NCI-H2081 treated with DMSO at 0.1 percent for 48 hours (cell line): ENCODE measurements around the gene WDR73.
"Not testable (repeated sequence)": the region's sequence is repeated elsewhere in the genome, so short reads cannot be mapped to it uniquely, and the experiment has no call there.

Experiments used
- DNase-seq: peaks from one replicate; lab custom pipeline; 2025; lab: John Stamatoyannopoulos, UW

Gene WDR73

DNA sequence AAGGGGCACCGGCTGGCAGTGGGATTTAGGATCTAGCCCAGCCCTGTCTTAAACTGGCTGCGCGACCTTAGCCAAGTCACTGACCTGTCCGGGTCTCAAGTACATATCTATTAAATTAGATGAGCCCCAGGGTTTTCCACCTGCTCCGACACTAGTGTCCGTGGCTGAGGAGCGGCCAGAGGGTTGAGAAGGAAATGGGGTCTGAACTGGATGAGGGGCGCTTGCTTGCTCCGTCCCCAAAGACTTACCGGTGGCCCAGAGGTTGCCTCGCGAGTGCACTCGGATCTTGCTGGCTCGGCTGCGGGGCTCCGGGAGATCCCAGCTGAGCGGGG, 3.6 kb upstream of the WDR73 start:
- no peak for DNase-seq

DNA sequence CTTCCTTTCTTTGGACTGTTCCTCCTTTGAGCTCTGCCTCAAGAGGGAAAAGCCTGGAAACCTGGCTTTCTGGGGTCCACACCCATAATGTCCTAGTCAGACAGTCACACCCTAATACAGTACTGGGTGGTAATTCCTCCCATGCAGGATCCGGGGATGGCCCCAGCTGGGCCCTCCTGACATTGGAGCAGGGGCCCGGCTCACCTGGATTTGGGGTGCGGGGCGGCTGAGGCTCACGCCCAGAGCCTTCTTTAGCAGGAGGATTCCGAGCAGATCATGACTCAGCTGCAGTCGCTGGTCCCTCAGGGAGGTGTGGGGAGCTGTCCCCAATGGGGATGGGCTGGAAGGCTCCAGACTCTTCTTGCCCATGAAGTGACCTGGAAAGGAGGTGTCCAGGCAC, 2.9 kb upstream of the WDR73 start:
- DNase-seq, result no peak

DNA sequence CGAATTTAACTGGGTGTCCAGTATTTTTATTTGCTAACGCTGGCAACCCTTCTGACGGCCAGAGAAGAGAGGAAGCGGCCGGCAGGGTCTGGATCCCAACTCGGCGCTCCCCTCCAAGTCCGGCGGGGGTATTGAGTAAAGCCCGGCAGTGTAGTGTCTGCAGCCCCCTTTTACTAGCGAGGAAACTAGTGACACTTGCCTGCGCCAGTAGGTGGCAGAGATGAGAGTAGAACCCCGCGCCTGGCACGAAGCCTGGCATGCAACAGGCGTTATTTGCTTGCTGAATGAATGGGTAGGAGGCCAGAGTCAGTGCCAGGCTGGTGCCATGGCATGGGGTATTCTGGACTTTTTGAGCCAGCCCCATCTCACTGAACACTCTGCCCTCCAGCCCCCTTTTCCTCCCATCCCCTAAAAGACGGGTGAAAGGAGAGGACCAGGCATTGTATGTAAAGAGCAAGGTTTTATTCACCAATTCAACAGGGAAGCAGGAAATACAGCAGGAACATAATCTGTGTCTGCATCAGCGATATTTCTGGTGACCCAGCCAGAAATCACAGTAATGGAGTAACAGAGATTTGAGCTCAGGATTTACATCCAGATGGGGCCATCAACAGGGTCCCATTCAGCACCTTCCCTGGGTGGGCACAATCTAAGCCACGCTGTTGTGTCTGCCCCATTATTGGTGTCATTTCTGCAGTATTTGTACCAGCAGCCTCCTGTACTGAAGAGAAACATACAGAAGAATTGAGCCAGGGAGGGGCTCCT, 788 bp upstream of the WDR73 start:
- DNase-seq, result peak; percentile 51

DNA sequence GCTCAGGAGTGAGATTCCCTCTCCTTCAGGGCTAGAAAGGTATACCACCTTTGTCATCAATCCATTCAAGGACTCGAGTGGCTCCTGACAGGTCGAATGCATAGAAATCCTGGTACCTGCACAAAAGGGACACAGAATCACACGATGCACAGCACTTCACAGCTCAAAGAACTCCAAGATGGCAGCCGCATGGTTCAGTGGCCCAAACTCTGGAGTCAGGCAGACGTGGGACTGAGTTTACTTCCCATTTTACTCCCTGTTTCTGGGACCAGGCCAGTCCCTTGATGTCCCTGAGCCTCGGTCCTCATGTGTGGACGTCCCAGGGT, 536 bp downstream of the WDR73 start:
- DNase-seq, result no peak

DNA sequence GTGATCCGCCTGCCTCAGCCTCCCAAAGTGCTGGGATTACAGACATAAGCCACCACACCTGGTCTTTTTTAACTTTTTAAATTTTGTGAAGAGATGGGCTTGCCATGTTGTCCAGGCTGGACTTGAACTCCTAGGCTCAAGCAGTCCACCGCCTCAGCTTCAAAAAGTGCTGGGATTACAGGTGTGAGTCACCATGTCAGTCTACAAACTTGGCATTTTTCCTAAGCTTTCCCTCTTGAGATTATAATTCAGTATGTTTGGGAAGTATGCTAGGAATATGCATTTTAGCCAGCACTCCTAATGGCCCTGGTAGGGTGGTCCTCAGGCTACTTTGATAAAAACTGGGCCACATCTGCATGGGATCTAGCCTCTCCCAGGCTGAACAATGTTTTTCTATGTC, 4.4 kb downstream of the WDR73 start:
- DNase-seq, result no peak

DNA sequence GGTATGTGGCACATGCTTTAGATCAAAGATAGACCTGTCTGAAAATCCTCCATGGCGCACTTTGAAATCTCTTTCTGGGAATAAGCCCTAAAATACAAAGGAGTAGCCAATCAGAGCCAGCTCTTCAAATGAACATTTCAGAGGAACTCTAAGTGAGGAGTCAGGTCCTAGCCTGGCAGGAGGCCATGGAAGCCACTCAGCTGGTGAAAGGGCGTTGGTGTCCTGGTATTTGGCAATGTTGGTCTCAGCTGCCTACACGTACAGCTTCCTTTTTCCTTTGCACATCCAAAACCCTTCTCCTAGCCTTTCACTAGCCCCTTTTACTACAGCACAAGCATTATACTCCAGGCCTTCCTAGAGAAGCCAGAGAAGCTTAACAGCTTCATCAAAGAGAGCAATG, 5.5 kb downstream of the WDR73 start:
- no peak for DNase-seq

DNA sequence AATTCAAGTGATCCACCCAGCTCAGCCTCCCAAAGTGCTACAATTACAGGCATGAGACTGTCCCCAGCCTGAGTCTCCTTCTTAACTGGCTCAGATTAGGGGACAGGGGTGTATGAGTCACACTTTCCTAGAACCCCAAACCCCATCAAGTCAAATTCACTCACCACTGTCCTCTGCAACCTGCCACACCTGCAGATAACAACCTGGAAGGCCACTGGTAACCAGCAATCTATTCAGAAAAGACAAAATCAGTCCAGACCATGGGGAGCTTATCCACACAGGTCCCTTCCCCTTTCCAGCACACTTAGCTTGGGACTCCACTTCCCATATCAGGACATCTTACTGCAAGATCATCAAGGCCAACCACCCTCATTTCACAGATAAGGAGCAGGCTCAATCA, 6.4 kb downstream of the WDR73 start:
- no peak for DNase-seq

DNA sequence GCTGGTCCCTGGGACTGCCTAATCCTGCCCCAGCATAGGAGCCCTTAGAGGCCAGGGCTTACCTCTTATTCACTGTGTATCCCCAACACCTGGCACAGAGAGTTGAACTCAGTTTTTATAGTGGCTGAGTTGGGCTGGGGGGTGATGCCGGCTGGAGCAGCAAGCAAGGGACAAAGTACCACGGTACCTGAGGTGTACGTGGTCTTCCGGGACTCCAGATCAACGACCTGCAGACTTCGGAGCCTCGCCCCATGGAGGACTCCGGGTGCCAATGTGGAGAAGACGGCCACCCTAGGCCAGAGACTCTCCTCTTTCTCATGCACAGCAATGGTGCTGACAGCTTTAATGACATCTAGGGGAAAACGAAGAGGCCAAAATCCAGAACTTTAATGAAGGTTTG, 8.1 kb downstream of the WDR73 start:
- DNase-seq, result no peak

DNA sequence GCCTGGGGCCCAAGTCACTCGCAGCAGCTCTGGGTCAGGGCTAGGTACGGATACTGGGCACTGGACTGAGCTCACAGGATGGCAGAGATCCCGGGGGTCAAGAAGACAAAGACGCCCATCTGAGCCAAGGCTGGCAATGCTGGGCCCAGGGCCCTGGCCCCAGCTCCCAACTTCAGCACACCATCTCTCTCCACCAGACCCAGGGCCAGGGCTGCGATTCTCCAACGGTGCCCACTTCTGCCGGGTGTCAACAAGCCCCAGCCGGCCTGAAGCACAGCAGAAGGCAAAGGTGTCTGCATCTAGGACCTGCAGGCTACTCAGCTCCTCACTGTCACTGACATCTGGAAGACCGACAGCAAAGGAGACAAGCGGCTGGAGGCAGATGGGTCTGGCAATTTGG, 8.6 kb downstream of the WDR73 start:
- no peak for DNase-seq

DNA sequence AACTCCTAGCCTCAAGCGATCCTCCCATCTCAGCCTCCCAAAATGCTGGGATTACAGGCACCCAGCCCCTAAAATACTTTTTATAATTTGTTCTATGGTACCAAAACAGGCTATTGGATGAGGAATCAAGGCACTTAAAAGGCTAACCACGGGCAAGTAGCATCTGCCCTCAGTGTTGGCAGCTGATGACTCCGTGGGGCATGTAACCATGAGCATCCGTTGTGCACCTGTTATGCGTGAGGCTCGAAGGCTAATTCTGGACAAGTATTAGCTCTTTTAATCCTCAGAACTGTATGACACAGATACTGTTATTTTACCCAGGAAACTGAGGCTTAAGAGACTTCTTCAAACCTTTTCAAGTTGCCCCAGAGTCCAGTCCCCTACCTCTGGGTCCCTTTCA, 10.2 kb downstream of the WDR73 start:
- DNase-seq, result no peak

DNA sequence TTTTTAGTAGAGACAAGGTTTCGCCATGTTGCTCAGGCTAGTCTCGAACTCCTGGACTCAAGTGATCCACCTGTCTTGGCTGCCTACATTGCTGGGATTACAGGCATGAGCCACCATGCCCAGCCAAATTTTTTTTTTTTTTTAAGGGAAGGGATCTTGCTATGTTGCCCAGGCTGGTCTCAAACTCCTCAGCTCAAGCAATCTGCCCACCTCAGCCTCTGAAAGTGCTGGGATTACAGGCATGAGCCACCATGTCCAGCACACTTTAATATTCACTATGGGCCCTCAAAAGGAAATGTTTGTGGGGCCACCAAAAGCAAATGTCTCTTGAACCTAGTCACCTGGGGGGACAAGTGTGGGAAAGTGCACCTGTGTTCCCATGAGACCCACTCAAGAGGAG, 11.4 kb downstream of the WDR73 start:
- not testable (repeated sequence) for DNase-seq

DNA sequence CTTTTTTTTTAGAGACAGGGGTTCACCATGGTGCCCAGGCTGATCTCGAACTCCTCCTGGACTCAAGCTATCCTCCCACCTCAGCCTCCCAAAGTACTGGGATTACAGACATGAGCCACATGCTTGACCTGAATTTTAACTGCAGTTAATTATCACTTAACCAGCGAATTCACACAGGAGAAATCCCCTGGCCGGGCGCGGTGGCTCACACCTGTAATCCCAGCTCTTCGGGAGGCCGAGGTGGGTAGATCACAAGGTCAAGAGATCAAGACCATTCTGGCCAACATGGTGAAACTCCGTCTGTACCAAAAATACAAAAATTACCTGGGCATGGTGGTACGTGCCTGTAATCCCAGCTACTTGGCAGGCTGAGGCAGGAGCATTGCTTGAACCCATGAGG, 12.2 kb downstream of the WDR73 start:
- not testable (repeated sequence) for DNase-seq

DNA sequence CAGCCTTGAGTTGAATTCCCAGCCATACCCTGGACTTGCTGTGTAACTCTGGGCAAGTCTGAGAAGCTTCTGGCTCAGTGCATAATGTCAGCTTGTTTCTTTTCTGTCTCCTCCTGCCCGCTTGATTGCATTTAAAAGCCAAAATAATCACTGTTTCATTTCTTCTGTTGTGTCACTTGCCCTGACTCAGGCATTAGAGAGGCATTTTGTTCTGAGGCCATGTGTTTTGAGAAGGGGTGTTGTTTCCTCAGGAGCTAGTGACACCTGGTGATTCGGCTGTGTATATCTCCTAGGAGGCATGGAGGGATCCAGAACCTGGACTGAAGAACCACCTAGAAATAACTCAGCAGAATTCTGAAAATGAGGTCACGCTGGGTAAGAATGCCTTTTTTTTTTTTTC, 16.0 kb downstream of the WDR73 start:
- no peak for DNase-seq

DNA sequence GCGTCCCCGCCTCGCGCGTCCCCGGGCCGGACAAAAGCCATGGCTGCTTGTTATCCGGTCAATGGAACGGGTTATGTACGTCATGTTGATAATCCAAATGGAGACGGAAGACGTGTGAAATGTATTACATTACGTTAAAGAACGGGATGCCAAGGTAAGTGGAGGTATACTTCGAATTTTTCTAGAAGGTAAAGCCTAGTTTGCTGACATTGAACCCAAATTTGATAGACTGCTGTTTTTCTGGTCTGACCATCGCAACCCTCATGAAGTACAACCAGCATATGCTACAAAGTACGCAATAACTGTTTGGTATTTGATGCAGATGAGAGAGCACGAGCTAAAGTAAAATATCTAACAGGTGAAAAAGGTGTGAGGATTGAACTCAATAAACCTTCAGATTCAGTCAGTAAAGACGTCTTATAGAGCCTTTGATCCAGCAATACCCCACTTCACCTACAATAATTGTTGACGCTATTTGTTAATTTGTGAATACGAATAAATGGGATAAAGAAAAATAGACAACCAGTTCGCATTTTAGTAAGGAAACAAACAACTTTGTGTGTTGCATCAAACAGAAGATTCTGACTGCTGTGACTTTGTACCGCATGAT, 19.8 kb downstream of the WDR73 start:
- no peak for DNase-seq

DNA sequence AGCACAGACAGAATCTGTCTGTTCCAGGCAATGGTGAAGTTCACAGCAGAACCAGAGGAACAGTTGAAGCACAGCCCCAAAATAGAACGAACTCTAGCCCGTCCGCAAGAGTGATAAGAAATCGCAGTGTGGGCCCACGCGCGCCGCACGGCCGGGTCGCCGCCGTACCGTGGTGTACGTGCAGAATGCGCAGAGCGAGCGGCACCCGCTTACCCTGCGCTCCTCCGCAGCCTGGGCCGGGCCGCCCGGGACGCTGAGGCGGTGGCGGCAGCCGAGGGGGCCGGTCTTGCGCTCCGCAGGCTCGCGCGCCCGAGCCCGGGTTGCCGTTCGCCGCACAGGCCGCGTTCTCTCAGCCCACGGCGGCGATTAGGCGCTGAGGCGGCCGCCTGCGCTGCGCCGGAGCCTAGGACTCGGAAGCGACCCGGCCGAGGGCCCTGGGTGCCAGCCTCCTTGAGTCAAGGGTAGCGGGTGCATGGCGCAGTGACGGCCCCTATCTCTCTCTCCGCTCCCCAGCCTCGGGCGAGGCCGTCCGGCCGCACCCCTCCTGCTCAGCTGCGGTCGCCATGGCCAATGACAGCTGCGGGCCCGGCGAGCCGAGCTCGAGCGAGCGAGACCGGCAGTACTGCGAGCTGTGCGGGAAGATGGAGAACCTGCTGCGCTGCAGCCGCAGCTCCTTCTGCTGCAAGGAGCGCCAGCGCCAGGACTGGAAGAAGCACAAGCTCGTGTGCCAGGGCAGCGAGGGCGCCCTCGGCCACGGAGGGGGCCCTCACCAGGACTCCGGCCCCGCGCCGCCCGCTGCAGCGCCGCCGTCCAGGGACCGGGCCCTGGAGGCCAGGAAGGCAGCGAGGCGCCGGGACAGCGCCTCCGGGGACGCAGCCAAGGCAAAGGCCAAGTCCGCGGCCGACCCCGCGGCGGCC, 20.5 kb downstream of the WDR73 start:
- no peak for DNase-seq

DNA sequence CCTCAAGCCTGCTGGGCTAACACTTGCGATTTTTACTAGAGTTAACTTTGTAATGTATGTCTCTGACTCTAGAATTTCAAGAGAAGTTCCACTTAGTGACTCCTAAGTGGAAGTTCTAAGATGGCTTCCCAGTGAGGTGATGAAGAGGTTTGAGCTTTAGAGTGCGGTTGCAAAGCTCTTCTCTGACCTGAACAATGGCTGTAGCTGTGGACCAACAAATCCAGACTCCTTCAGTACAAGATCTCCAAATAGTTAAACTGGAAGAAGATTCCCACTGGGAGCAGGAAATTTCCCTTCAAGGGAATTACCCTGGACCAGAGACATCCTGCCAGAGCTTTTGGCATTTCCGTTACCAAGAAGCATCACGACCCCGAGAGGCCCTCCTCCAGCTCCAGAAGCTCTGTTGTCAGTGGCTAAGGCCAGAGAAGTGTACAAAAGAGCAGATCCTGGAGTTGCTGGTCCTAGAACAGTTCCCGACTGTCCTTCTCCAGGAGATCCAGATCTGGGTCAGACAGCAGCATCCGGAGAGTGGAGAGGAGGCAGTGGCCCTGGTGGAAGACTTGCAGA, 22.3 kb downstream of the WDR73 start:
- no peak for DNase-seq

DNA sequence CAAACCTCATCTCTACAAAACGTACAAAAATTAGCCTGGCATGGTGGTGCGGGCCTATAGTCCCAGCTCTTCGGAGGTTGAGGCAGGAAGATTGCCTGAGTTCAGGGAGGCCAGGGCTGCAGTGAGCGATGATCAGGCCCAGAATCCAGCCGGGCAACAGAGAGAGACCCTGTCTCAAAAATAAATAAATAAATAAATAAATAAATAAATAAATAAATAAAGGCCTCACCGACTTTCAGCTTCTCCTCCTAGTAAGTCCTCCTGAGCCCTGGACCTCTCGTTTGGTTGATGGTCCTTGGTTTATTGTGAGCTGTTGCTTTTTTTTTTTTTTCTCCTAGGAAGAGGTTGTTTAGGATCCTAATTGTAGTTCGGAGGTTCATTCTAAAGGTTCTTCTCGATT, 25.1 kb downstream of the WDR73 start:
- no peak for DNase-seq

DNA sequence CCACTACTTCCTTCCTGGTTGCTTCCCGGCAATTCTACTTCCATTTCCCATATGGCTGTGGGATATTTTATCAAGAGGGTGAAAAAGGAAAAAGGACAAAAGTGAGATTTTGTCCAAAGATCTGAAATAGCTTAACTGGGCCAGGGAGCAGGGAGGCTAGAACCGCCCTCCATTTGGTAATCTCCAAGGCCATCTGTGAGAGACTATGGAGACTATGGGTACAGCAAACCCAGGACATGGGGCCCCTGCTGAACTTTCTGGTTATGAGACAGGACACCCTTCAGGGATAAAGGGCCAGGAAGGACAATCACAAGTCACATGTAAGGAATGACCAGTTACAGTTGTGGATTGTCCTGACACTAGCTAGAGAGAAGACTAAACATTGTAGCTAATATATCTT, 29.0 kb downstream of the WDR73 start:
- no peak for DNase-seq

DNA sequence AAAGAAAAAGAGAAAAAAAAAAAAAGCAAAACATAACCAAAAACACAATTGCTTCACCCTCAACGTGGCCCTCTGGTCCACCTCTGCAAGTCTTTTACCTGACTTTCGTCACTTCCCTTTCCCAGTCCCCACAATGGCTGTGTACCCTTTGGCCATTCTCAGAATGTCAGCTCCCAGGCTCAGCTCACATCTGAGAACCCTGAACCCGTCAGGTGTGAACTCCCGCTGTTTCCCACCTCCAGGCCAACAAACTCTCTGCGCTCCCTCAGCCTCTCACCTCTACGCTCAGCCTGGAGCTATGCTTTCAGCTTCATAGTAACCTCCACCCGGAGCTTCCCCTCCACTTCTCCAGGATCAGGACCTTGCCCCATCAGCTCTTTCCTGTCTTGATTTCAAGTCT, 29.7 kb downstream of the WDR73 start:
- no peak for DNase-seq

DNA sequence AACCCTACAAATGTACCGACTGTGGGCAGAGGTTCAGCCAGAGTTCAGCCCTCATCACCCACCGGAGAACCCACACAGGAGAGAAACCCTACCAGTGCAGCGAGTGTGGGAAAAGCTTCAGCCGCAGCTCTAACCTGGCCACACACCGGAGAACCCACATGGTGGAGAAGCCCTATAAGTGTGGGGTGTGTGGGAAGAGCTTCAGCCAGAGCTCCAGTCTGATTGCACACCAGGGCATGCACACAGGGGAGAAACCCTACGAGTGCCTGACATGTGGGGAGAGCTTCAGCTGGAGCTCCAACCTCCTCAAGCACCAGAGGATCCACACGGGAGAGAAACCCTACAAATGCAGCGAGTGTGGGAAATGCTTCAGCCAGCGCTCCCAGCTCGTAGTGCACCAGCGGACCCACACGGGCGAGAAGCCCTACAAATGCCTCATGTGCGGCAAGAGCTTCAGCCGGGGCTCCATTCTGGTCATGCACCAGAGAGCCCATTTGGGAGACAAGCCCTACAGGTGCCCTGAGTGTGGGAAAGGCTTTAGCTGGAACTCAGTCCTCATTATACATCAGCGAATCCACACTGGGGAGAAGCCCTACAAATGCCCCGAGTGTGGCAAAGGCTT, 32.6 kb downstream of the WDR73 start:
- DNase-seq, result no peak

DNA sequence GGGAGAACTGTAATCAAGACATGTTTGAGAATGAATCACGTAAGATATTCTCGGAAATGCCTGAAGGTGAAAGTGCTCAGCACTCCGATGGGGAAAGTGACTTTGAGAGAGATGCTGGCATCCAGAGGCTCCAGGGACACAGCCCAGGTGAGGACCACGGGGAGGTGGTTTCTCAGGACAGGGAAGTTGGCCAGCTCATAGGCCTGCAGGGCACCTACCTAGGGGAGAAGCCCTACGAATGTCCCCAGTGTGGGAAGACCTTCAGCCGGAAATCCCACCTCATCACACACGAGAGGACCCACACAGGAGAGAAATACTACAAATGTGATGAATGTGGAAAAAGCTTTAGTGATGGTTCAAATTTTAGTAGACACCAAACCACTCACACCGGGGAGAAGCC, 33.5 kb downstream of the WDR73 start:
- no peak for DNase-seq

DNA sequence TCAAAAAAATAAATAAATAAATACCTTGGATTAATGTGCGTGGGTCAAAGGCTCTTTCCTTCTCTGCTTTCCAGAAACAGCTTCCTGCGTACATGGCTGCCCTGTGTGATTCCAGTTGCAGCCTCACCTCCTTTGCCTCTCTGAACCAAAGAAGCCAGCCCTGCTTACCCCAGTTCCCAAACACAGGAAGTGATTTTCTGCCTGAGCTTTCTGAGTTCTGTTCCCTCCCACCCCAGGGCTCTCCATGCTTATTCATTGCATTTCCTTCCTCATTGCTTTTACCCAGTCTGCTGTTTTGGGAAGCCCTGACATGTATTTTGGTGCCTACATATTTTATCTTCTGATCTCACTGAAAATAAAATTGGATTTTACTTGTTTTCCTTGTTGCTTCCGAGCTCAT, 37.8 kb downstream of the WDR73 start:
- DNase-seq, result no peak

DNA sequence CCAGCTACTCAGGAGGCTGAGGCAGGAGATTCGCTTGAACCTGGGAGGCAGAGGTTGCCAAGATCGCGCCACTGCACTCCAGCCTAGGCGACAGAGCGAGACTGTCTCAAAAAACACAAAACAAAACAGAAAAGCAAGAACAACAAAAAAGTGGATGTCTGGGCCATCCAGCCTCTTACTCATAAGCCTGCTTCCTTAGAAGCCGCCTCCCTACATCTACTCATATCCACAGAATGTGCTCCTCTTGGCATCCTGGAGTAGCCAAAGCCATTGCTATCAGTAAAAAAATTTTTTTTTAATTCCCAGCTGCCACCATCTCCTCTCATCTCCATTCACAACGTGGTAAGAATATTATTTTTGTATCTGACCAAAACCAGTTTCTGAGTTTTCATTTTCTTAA, 42.5 kb downstream of the WDR73 start:
- no peak for DNase-seq
